NOMO-1 (cell line): ENCODE data around the gene KIF15.

Experiments used
- DNase-seq, 2 experiments: peaks; one replicate each; lab custom pipeline; 2025; ENCODE audit not compliant: unreplicated experiment in 2 of 2; lab: John Stamatoyannopoulos, UW

KIF15 gene

GRCh38 chr3:44874308-44874707 is 112.7 kb downstream of the KIF15 start, which contains the start of gene TGM4:
Gene TGM4 (plus strand): TSS chr3:44874608. CDS start chr3:44874679, 71 bp downstream.
- DNase-seq, result no peak

GRCh38 chr3:44875596-44875995 is 114.0 kb downstream of the KIF15 start:
- DNase-seq, result no peak

GRCh38 chr3:44877333-44877732 is 115.7 kb downstream of the KIF15 start:
- DNase-seq, result no peak

- DNase-seq, result no peak
These were observed 118.7 kb downstream of the KIF15 start for GRCh38 chr3:44880284-44880683.

- DNase-seq, result no peak
These were observed 121.8 kb downstream of the KIF15 start for GRCh38 chr3:44883213-44883955.

- no peak for DNase-seq
These were observed 122.4 kb downstream of the KIF15 start for GRCh38 chr3:44883999-44884431.

GRCh38 chr3:44885618-44886017 is 124.0 kb downstream of the KIF15 start:
- no peak for DNase-seq

- DNase-seq, result no peak
These were observed 125.0 kb downstream of the KIF15 start for GRCh38 chr3:44886561-44886960.

- no peak for DNase-seq
These were observed 125.5 kb downstream of the KIF15 start for GRCh38 chr3:44887101-44887500.

- DNase-seq, result no peak
These were observed 128.7 kb downstream of the KIF15 start for GRCh38 chr3:44890258-44890657.

- peak in 1 of 2 experiments; percentile 24 for DNase-seq
These were observed 129.3 kb downstream of the KIF15 start for GRCh38 chr3:44890852-44891251.

- no peak for DNase-seq
These were observed 131.1 kb downstream of the KIF15 start for GRCh38 chr3:44892689-44893088.

GRCh38 chr3:44893097-44893496 is 131.5 kb downstream of the KIF15 start:
- DNase-seq, result no peak

GRCh38 chr3:44894485-44894884 is 132.9 kb downstream of the KIF15 start:
- no peak for DNase-seq

- peak in 1 of 2 experiments; percentile 60 for DNase-seq
These were observed 134.8 kb downstream of the KIF15 start for GRCh38 chr3:44896440-44896839.

- DNase-seq, result no peak
These were observed 138.2 kb downstream of the KIF15 start for GRCh38 chr3:44899683-44900367.

- DNase-seq, result no peak
These were observed 141.0 kb downstream of the KIF15 start for GRCh38 chr3:44902628-44903027.
